ENCODE results near the gene PUSL1.

Gene PUSL1
- total RNA-seq: 18.3 to 19.3 reads per million in 2 donors

DNA sequence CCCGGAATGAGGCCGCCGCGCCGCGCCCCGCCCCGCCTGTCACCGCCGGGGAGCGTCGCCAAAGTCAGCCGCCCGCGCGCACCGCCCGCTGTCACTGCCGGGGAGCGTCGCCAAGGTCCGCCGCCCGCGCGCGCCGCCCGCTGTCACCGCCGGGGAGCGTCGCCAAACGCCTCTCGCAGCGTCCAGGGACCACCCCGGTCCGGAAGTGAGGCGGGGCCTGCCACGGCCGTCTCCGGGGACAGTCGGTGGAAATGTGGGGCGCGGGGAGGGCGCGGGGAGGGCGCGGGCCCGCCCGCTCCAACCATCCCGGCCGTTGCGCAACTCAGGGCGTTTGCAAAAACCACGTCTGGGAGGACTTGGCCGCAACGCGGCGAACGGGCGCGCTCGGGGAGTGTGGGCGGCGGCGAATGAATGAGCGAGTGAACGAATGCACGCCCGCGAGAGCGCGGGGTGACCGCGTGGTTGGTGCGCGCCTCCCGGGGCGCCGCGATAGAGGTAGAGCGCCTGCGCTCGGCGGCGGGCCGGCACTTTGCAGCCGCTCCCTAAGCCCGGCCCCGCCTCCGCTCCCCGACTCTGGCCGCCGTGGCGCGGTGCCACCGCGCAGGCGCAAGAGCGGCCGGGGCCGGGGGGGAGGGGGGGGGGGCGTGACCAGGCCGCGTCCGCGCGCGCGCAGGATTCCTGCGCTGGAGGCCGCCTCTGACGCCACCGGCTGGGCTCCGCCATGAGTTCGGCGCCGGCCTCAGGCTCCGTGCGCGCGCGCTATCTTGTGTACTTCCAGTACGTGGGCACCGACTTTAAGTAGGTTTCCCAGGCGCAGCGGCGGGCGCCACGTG lies at the start of gene PUSL1, which contains the start of gene ACAP3:
TSS of gene PUSL1 (plus strand) at position 675 of the 833 bp plus-strand sequence. CDS start at position 722, 47 bp downstream.
TSS of gene ACAP3 (minus strand) at position 8 of the 833 bp plus-strand sequence. CDS start 115 bp downstream, outside the sequence.
- peak; percentile 80 for DNase-seq

DNA sequence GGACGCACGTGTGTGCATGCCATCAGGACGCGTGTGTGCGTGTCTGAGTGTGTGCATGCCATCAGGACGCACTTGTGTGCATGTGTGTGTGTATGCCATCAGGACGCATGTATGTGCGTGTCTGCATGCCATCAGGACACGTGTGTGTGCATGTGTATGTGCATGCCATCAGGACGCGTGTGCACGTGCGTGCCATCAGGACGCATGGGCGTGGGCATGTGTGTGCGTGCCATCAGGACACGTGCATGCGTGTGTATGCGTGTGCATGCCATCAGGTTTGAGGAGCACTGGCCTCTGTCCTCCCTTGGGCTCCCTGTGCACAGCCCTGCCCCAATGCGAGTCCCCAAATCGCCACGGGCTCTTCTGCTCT lies 49.3 kb upstream of the PUSL1 start:
- no peak for DNase-seq

DNA sequence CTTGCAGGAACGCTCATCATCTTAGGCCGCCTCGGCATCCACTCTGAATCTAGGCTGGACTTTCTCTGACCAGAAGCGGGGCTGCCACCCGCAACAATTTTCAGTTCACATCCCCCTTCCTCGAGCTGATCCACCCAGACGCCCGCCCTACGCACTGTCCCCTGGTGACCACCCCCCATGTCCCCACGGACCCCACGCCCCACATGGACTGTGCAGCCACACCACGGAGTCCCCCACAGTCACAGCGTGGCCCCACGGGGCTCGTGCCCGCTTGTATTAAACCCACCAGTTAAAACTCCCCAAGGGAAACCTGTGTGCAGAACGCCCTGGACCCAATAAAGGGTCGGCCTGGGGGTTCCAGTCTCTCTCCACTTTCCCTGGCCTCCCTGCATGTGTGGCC lies 48.9 kb upstream of the PUSL1 start:
- DNase-seq: no peak

- no peak for DNase-seq
These were observed 48.3 kb upstream of the PUSL1 start for GRCh38 chr1:1259951-1260600.

- no peak for DNase-seq
These were observed 47.4 kb upstream of the PUSL1 start for GRCh38 chr1:1260843-1261560.

DNA sequence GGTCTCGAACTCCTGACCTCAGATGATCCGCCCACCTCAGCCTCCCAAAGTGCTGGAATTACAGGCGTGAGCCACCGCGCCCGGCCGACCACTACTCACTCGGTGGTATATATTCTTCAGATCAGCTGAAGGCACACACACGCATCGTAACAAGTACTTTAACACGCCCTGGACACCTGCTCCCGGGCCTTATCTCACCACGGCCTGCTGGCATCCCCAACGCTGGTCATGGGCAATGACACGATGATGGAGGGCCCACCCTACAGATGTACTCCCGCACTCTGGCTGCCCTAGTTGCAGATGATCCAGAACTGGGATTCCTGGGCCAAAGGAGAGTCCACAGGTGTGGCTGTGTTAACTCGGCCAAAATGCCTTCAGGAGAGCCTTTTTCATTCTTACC lies 46.3 kb upstream of the PUSL1 start:
- DNase-seq: no peak

- no peak for DNase-seq
These were observed 45.6 kb upstream of the PUSL1 start for GRCh38 chr1:1262758-1263157.

- DNase-seq: no peak
These were observed 44.4 kb upstream of the PUSL1 start for GRCh38 chr1:1264026-1264425.

DNA sequence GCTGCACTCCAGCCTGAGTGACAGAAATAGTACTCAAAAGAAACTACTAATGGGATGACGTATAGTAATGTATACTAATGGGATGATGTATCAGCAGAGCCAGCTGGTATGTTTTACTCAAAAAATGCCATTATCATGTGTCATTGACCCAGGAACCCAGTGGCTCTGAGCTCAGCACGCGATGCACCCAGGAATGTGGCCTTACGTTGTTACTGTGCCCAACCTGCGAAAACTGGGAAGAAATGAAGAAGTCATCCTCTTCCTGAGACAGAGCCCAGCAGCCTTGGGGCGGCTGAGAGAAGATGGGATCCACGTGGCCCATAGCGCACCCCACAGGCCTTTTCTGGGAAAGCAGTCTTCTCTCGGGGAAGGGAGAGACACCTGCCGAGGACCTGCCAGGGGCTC lies 43.5 kb upstream of the PUSL1 start:
- DNase-seq: no peak

GRCh38 chr1:1267488-1268283 lies 40.7 kb upstream of the PUSL1 start:
- no peak for DNase-seq

- no peak for DNase-seq
These were observed 40.1 kb upstream of the PUSL1 start for GRCh38 chr1:1268284-1268682.

GRCh38 chr1:1270813-1271212 lies 37.6 kb upstream of the PUSL1 start:
- no peak for DNase-seq

DNA sequence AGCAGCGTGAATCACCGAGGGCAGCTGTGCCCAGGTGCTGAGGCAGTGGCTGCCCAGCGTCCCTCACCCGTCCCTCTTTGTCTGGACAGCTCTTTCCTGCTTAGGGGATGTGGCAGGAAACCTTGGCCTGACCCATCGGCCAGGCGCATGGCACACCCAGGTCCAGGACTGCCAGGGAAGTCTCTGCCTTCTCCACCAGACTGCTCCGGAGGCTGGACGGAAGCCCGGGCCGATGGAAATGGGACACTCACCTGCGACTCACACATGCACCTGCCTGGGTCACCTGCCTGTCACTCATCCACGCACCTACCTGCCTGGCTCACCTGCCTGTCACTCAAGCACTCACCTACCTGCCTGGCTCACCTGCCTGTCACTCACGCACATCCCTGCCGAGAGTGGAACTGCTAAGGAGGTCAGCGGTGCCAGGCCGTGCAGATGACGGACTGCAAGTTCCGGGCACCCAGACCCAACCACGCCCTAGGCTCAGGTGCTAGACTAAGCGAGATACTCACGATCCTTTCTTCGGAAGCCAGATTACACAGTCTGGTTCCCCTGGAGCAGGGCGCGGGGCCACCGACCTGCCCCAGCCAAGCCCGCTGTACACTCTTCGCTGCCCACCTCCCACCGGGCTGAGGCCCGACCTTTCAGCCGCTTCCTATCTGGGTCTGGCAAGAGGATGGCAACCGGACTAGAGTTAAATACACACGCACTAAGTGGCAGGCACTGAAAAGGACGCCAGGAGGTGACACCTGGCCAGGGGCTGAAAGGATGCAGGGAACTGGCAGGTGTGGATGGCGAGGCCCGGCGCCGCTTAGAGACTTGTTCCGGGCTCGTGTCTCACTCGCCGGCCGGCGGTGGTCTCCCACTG lies 35.8 kb upstream of the PUSL1 start:
- DNase-seq: no peak

- no peak for DNase-seq
These were observed 35.2 kb upstream of the PUSL1 start for GRCh38 chr1:1273209-1273511.

DNA sequence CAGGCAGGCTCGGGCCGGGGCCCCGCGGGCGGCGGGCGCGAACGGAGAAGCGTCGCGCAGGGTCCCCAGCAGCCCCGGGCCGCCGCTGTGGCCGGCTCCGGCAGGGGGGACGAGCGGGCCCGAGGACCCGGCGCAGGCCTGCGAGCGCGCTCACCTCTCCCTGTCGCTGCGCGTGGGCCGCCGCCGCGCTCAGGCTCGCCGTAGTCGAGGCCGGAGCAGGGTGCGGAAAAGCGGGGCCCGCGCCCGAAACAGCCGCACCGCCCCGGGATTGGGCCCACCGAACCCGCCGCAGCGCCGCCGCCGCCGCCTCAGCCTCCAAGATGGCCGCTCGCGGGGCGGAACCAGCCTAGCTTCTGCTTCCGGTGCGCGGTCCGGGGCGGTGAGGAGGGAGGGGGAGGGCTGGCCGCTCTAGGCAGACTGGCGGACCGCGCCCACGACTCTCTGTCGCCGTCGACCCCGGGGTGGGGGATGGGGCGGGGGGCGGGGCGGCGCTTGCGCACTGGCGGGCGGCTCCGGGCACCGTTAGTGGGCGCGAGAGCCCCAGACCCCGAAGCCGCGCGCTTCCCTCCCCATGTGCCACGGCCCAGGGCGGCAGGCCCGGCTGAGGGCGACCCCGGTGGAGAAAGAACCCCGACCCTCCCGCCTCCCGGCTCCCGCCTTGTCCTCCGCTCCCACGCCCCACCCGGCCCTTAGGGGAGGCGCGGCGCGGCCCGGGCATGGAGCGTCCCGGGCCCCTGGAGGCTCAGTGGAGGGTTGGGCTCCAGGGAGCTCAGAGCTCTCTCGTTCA lies 34.7 kb upstream of the PUSL1 start, which contains the start of gene UBE2J2:
TSS of gene UBE2J2 (minus strand) at position 343 of the 787 bp plus-strand sequence. CDS start 5,862 bp downstream, outside the sequence.
- DNase-seq: peak; percentile 92

GRCh38 chr1:1274299-1274930 lies 34.0 kb upstream of the PUSL1 start:
- DNase-seq: no peak

DNA sequence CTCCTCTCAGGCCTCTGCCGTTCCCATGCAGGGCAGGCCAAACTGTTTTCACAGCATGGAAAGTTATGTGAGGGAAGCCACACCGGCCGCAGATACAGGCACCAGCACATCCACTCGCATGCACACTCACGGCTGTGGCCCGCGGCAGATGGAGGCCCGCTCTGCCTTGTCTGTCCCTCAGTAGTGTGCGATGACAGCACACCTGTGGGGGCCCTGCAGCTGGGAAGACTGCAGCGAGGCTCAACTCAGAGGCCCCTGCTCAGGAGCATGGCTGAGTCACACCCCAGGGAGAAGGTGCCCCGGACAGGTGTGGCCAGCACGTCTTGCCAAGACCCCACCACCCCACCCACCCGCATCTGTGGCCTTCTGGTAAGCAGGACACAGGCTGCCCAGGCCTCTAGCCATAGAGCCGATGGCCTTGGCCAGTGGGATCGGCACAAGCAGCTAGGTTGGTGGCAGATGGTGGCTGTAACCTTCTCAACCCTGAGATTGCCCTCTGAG lies 33.4 kb upstream of the PUSL1 start:
- DNase-seq: no peak

GRCh38 chr1:1275836-1276235 lies 32.6 kb upstream of the PUSL1 start:
- DNase-seq: no peak

DNA sequence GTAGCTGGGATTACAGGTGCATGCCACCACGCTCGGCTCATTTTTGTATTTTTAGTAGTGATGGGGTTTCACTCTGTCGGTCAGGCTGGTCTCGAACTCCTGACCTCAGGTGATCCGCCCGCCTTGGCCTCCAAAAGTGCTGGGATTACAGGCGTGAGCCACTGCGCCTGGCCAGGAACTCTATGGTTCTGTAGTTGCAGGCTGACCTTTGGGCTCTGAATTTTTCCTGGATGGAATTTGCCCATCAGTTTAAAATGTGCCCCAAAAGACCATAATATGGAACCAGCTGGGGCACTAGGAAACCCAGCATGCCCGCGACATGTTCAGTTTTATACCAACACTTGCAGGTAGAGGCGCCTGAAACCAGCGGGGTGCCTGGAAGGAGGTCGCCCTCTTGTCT lies 29.8 kb upstream of the PUSL1 start:
- no peak for DNase-seq

DNA sequence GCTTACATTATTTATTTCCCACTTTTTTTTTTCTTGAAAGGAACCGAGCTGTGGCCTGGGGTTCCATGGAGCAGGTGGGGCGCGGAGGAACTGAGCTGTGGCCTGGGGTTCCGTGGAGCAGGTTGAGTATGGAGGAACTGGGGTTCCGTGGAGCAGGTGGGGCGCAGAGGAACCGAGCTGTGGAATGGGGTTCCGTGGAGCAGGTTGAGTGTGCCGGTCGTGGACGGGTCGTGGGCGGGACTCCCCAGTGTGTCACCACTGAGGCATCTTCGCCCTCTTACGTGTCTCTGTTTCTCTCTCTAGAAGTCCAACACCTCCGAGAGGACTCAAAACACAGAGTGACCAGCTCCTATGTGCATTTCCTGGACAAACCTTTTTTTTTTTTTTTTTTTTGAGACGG lies 29.4 kb upstream of the PUSL1 start:
- DNase-seq: no peak

All from T-helper 9 cell (primary cell).